GM23338 (cell line): Measurements from ENCODE around the gene FOXJ1. TPM values are rescaled to one million over a fixed set of nuclear protein-coding genes. Genes with fewer than 3 reads are reported as not detected.

Experiments
- ATAC-seq: fragments of 200-7000 bp; cut with Tn5 transposase; 3 replicates; pipeline ENCODE4 v1.9.1; 2020
- DNase-seq: peaks from one replicate; pipeline ENCODE4 v3.0.0-alpha.2; 2015; ENCODE audit warnings: low spot score
- H2AFZ ChIP-seq: fragments of 200-600 bp; sonication (generic); 2 replicates; pipeline ENCODE4 v1.8.0; 2016; ENCODE audit warnings: antibody characterized with exemption, mild to moderate bottlenecking, moderate library complexity
- H3F3A ChIP-seq: fragments of 200-600 bp; sonication (generic); replicated peaks from 2 replicates; pipeline ENCODE4 v1.8.0; 2017; ENCODE audit warnings: antibody characterized with exemption, mixed run types, low read depth
- H3K27ac ChIP-seq: fragments of 200-600 bp; sonication (generic); 2 replicates; pipeline ENCODE4 v1.6.1; 2016; ENCODE audit warnings: low read depth
- H3K27me3 ChIP-seq: fragments of 200-600 bp; sonication (generic); 2 replicates; pipeline ENCODE4 v1.8.0; 2016; ENCODE audit warnings: mild to moderate bottlenecking, mixed run types, moderate library complexity; ENCODE audit not compliant: insufficient read depth
- H3K36me3 ChIP-seq: fragments of 200-600 bp; sonication (generic); 2 replicates; pipeline ENCODE4 v1.8.0; 2016; ENCODE audit warnings: mild to moderate bottlenecking; ENCODE audit not compliant: insufficient read depth
- H3K4me1 ChIP-seq: fragments of 200-600 bp; sonication (generic); 2 replicates; pipeline ENCODE4 v1.8.0; 2016; ENCODE audit warnings: mild to moderate bottlenecking, moderate library complexity; ENCODE audit not compliant: insufficient read depth
- H3K4me2 ChIP-seq: fragments of 200-600 bp; sonication (generic); 2 replicates; pipeline ENCODE4 v1.7.1; 2017; ENCODE audit warnings: mixed run types
- H3K4me3 ChIP-seq: fragments of 200-600 bp; sonication (generic); 2 replicates; pipeline ENCODE4 v1.6.1; 2016; ENCODE audit warnings: mixed run types
- H3K79me2 ChIP-seq: fragments of 200-600 bp; sonication (generic); replicated peaks from 2 replicates; pipeline ENCODE4 v1.8.0; 2017; ENCODE audit warnings: mild to moderate bottlenecking; ENCODE audit not compliant: insufficient read depth
- H3K9me2 ChIP-seq: fragments of 200-600 bp; sonication (generic); 2 replicates; pipeline ENCODE4 v1.8.0; 2017; ENCODE audit not compliant: insufficient read depth
- H4K20me1 ChIP-seq: fragments of 200-600 bp; sonication (generic); replicated peaks from 2 replicates; pipeline ENCODE4 v1.8.0; 2017; ENCODE audit warnings: mild to moderate bottlenecking; ENCODE audit not compliant: insufficient read depth
- H3K27ac Mint-ChIP-seq: 2 replicates; pipeline ENCODE4 v1.8.0; 2020; ENCODE audit warnings: inconsistent platforms, mild to moderate bottlenecking, moderate library complexity, mixed read lengths
- H3K27me3 Mint-ChIP-seq: 3 replicates; pipeline ENCODE4 v1.8.0; 2022; ENCODE audit warnings: low read depth, mild to moderate bottlenecking, moderate library complexity, mixed read lengths, inconsistent platforms; ENCODE audit not compliant: insufficient read depth, poor library complexity
- H3K36me3 Mint-ChIP-seq: 3 replicates; pipeline ENCODE4 v1.8.0; 2021; ENCODE audit warnings: low read depth, mild to moderate bottlenecking, inconsistent platforms, moderate library complexity, mixed read lengths
- H3K4me1 Mint-ChIP-seq: 3 replicates; pipeline ENCODE4 v1.8.0; 2020; ENCODE audit warnings: mild to moderate bottlenecking, inconsistent platforms, mixed read lengths
- H3K4me3 Mint-ChIP-seq: 3 replicates; pipeline ENCODE4 v1.8.0; 2021; ENCODE audit warnings: moderate library complexity, mild to moderate bottlenecking, inconsistent platforms, mixed read lengths
- H3K9me3 Mint-ChIP-seq: 3 replicates; pipeline ENCODE4 v1.8.0; 2020; ENCODE audit warnings: moderate library complexity, mild to moderate bottlenecking, inconsistent platforms, mixed read lengths
- CTCF ChIP-seq, 2 experiments: fragments of 200-600 bp in 1 of 2; sonication (generic) in 1 of 2; conservative IDR thresholded peaks; 2 replicates each; pipeline versions ENCODE4 v1.5.1 to v1.6.1; 2016 to 2017; ENCODE audit warnings: antibody characterized with exemption in 2 of 2, low read depth in 2 of 2, mild to moderate bottlenecking in 2 of 2, moderate library complexity in 1 of 2
- EZH2 ChIP-seq: fragments of 200-600 bp; sonication (generic); IDR thresholded peaks from one replicate; pipeline ENCODE4 v1.8.0; 2017; ENCODE audit warnings: antibody characterized with exemption, mild to moderate bottlenecking, low read depth; ENCODE audit not compliant: unreplicated experiment
- EZH2phosphoT487 ChIP-seq: fragments of 200-600 bp; sonication (generic); IDR thresholded peaks from one replicate; pipeline ENCODE4 v1.8.1; 2018; ENCODE audit warnings: antibody characterized with exemption; ENCODE audit not compliant: unreplicated experiment
- POLR2AphosphoS5 ChIP-seq: IDR thresholded peaks from 2 replicates; pipeline ENCODE4 v1.6.1; 2016; ENCODE audit warnings: antibody characterized with exemption, low read depth
- STAT1 ChIP-seq: IDR thresholded peaks from one replicate; pipeline ENCODE4 v1.6.1; 2016; ENCODE audit warnings: antibody characterized with exemption; ENCODE audit not compliant: unreplicated experiment
- ZNF331 ChIP-seq: fragments of 250-450 bp; sonication (Bioruptor Pico); IDR thresholded peaks from 2 replicates; pipeline ENCODE4 v1.5.0; 2020; ENCODE audit warnings: low read depth, mild to moderate bottlenecking, moderate library complexity
- polyA plus RNA-seq: library from polyadenylated mRNA; unstranded; fragments of >200 nt; fragmentation: Nextera tagmentation; extraction: Ambion mirVana; gene quantifications from 2 replicates; pipeline ENCODE4 v1.2.1, GENCODE V29; 2016
- total RNA-seq: library from RNA; depleted of rRNA; stranded (reverse); fragments of >200 nt; shearing (Covaris generic); gene quantifications from 2 replicates; pipeline ENCODE4 v1.2.3, GENCODE V29; 2014

Gene FOXJ1
- total and polyA plus RNA-seq, 2 experiments from 2014 or later = 2.3 to 12.3 TPM

- Histone ChIP-seq H3K27me3 (peaks cover 84% of the 10 kb centered on the region), H3K4me2 (peak overlapping the region; percentile 91)
- peaks cover 74% of the 10 kb centered on the region for H3K27me3 Mint-ChIP-seq
Measured at GRCh38 chr17:76137351-76138233, 3.5 kb downstream of the FOXJ1 start.

GRCh38 chr17:76137001-76137350 lies 4.1 kb downstream of the FOXJ1 start:
- H4K20me1 ChIP-seq = no peaks in the 10 kb centered on the region
- H3K4me1 ChIP-seq = peaks cover 77% of the 10 kb centered on the region
- H2AFZ ChIP-seq = no peak overlapping the region
- H3K9me2 ChIP-seq = no peaks in the 10 kb centered on the region
- Mint-ChIP-seq H3K27me3 (peaks cover 70% of the 10 kb centered on the region), H3K27ac (no peak overlapping the region), H3K36me3 (no peaks in the 10 kb centered on the region; the same call in 2 of the 3 replicates), H3K9me3 (no peaks in the 10 kb centered on the region; the same call in 2 of the 3 replicates), H3K4me3 (peak overlapping the region; percentile 54), H3K4me1 (peaks cover 61% of the 10 kb centered on the region)
- TF ChIP-seq CTCF (conservative IDR thresholded peaks at IDR 0.05; ENCODE audit: low read depth in 2 of 2) (no peak), EZH2phosphoT487 (no peak), POLR2AphosphoS5 (no peak), STAT1 (no peak)
- H3K4me2 ChIP-seq = peak overlapping the region; percentile 91
- H3K4me3 ChIP-seq = peak overlapping the region; percentile 85
- H3K36me3 ChIP-seq = no peaks in the 10 kb centered on the region
- H3K79me2 ChIP-seq = no peaks in the 10 kb centered on the region
- no peak overlapping the region for H3K27ac ChIP-seq
- H3F3A ChIP-seq = peaks cover 28% of the 10 kb centered on the region
- ATAC-seq = no peak
- peaks cover 79% of the 10 kb centered on the region for H3K27me3 ChIP-seq
- no peak for DNase-seq

More at GRCh38 chr17:76137351-76138233, 3.5 kb downstream of the FOXJ1 start:
- H3K4me3 Mint-ChIP-seq = peak overlapping the region; percentile 87
- H3K27ac Mint-ChIP-seq = no peak overlapping the region
- no peak overlapping the region for H2AFZ ChIP-seq
- H3K79me2 ChIP-seq = no peaks in the 10 kb centered on the region
- no peaks in the 10 kb centered on the region; the same call in 2 of the 3 replicates for H3K36me3 Mint-ChIP-seq
- ATAC-seq (no peak), DNase-seq (peak; percentile 30)
- H3F3A ChIP-seq = peaks cover 32% of the 10 kb centered on the region
- peak; percentile 80 for TF ChIP-seq EZH2
- no peak for TF ChIP-seq ZNF331 (CRISPR knock-in tag)
- no peaks in the 10 kb centered on the region for H3K36me3 ChIP-seq
- H3K27ac ChIP-seq = no peak overlapping the region
- no peaks in the 10 kb centered on the region for H4K20me1 ChIP-seq
- H3K9me2 ChIP-seq = no peaks in the 10 kb centered on the region
- no peaks in the 10 kb centered on the region; the same call in 2 of the 3 replicates for H3K9me3 Mint-ChIP-seq
- H3K4me3 ChIP-seq = peak overlapping the region; percentile 85
- peaks cover 64% of the 10 kb centered on the region for H3K4me1 Mint-ChIP-seq
- peaks cover 81% of the 10 kb centered on the region for H3K4me1 ChIP-seq
